Neutrophil (primary cell): ENCODE results near the gene CFAP74.

Experiments
- H3K27ac ChIP-seq: fragments of 200-600 bp; sonication (generic); 2 replicates; pipeline ENCODE4 v1.5.1; 2016; ENCODE audit warnings: mild to moderate bottlenecking, moderate library complexity
- H3K27me3 ChIP-seq: fragments of 200-600 bp; sonication (generic); 2 replicates; pipeline ENCODE4 v1.6.0; 2016; ENCODE audit warnings: mild to moderate bottlenecking
- H3K36me3 ChIP-seq: fragments of 200-600 bp; sonication (generic); 2 replicates; pipeline ENCODE4 v1.5.1; 2017
- H3K4me1 ChIP-seq, 2 experiments: fragments of 200-600 bp in 1 of 2; sonication (generic) in 1 of 2; 1 replicate in 1 of 2; 2 replicates in 1 of 2; pipeline versions ENCODE4 v1.5.1 to v1.6.1; 2013 to 2016; ENCODE audit warnings: low read depth in 1 of 2, low read length in 1 of 2, mild to moderate bottlenecking in 1 of 2, moderate library complexity in 1 of 2; ENCODE audit not compliant: control insufficient read depth in 1 of 2, insufficient read depth in 1 of 2
- H3K4me3 ChIP-seq, 2 experiments: fragments of 200-600 bp in 1 of 2; sonication (generic) in 1 of 2; 1 replicate in 1 of 2; 2 replicates in 1 of 2; pipeline ENCODE4 v1.5.1; 2013 to 2016; ENCODE audit warnings: low read depth in 1 of 2, low read length in 1 of 2, mild to moderate bottlenecking in 1 of 2, moderate library complexity in 1 of 2
- H3K9me3 ChIP-seq: fragments of 200-600 bp; sonication (generic); 2 replicates; pipeline ENCODE4 v1.5.1; 2016
- TF ChIP-seq, protein P1 (sequence below): fragments of 200-600 bp; sonication (generic); IDR thresholded peaks from 2 replicates; pipeline ENCODE4 v1.5.1; 2016; ENCODE audit warnings: antibody characterized with exemption

Gene CFAP74

DNA sequence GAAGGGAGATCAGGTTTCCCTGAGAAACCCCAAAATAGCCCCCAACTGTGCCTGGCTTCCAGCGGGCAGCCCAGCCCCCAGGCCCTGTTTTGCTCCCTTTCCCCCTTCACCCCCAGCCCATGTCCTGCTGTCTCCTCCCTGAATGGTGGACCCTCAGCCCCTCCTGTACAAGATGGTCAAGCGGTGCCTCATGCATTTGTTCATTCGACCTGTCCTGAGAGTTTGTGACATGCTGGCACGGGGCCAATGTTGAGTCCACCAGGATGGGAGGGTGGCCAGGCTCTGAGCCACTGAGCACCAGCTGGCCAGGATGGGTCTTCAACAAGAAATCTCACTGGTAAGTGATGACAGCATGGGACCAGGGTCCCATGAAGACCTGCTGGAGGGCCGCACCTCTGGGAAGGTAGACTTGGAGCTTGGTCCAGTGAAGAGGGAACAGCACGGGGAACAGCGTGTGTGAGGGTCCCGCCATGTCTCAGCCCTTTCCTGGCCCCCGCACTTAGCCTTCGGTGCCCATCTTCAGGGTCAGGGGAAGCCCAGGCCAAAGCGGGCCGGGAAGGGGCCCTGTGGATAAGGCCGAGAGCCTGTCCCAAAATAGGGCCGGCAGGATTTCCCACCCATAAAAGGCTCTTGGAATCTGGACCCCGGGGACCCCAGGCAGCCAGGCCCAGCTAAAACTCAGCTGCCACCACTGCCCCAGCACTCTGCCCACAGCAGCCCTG, 88.5 kb downstream of the CFAP74 start, which contains the start of gene CALML6:
Gene CALML6, plus strand, starts transcription at position 290 of the 722 bp plus-strand sequence. Its CDS starts 21 bp downstream, at position 311.
- Histone ChIP-seq H3K9me3 (no peaks in the 10 kb centered on the region), H3K4me3 (no peak within 1 kb of the TSS), H3K36me3 (no peaks in the 10 kb centered on the region), H3K4me1 (peaks cover 9 to 21% of the 10 kb centered on the region in 2 experiments), H3K27me3 (peaks cover 47% of the 10 kb centered on the region), H3K27ac (no peak within 1 kb of the TSS)
- TF ChIP-seq, protein P1, sequence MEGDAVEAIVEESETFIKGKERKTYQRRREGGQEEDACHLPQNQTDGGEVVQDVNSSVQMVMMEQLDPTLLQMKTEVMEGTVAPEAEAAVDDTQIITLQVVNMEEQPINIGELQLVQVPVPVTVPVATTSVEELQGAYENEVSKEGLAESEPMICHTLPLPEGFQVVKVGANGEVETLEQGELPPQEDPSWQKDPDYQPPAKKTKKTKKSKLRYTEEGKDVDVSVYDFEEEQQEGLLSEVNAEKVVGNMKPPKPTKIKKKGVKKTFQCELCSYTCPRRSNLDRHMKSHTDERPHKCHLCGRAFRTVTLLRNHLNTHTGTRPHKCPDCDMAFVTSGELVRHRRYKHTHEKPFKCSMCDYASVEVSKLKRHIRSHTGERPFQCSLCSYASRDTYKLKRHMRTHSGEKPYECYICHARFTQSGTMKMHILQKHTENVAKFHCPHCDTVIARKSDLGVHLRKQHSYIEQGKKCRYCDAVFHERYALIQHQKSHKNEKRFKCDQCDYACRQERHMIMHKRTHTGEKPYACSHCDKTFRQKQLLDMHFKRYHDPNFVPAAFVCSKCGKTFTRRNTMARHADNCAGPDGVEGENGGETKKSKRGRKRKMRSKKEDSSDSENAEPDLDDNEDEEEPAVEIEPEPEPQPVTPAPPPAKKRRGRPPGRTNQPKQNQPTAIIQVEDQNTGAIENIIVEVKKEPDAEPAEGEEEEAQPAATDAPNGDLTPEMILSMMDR = no peak

DNA sequence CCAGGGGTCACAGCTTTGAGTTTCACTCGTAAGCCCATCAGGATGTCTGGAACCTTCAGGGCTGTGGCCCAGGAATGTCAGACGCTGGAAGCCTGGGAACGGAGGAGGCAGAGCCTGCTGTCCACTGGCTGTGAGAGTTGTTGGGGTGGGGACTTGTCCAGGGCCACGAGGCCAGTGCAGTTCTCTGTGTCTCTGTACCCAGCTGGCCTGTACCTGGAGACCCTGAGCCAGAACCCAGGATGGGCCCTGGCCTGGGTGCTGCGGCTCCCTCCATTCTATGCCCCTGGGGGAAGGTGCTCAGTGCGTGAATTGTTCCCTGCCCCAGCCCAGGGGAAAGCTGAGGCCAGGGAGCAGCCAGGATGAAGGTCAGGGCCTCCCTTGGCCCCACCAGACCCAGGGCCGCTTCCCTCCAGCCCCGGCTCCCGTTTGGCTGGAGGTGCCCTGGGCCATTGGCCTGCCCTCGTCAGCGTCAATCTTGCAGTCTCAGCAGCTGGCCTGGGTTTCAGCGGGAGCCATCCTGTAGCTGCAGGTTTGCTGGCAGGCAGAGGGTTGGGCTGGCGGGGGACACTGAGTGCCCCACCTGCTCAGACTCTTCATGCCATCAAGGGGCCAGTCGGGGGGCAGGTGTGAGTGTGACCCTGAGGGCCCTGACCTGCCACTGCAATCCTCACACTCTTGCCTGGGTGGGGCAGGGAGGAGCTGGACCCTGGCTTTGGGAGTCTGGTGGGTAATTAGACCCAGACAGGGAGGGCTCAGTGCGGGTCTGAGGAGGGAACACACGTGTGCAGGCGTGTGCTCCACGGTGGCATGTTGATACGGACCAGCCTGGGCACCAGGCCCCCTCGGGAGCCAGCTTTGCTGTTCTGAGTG, 89.2 kb downstream of the CFAP74 start:
- H3K4me3 ChIP-seq = no peak overlapping the region
- TF ChIP-seq, protein P1 = no peak
- peaks cover 15 to 17% of the 10 kb centered on the region in 2 experiments for H3K4me1 ChIP-seq
- no peak overlapping the region for H3K27ac ChIP-seq
- no peaks in the 10 kb centered on the region for H3K9me3 ChIP-seq
- H3K27me3 ChIP-seq = peaks cover 47% of the 10 kb centered on the region
- H3K36me3 ChIP-seq = no peaks in the 10 kb centered on the region

DNA sequence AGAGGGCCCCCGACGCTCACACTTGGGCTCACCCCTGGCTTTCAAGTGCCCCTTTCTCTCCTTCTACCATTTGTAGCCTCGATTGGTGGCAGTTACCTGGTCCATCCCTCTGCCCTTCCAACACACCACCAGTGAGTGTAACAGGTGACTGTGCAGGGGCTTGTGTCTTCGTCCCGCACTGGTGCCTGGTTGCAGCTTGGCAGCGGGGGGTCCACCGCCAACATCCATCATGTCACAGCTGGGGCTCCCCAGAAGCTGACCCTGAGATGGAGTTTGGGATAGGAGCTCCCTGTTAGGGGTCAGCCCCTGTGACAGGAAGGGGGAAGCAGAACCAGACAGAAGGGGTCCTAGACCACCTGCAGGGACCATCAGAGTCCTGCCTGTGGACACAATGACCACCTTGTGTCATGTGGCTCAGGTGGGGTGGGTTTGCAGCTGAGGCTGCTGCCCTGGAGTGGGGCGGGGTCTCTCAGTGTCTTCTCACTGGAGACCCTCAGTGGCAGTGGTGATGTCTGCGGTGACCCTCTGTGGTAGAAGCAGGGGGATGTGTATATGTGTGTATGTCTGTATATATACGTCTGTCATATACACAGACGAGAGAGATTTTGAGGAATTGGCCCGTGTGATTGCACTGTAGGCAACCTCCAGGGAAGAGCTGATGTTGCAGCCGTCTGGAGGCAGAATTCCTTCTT, 92.1 kb downstream of the CFAP74 start:
- peaks cover 12 to 15% of the 10 kb centered on the region in 2 experiments for H3K4me1 ChIP-seq
- H3K9me3 ChIP-seq = no peaks in the 10 kb centered on the region
- H3K27ac ChIP-seq = no peak overlapping the region
- H3K27me3 ChIP-seq = peaks cover 23% of the 10 kb centered on the region
- TF ChIP-seq, protein P1 = no peak
- H3K4me3 ChIP-seq = no peak overlapping the region
- H3K36me3 ChIP-seq = no peaks in the 10 kb centered on the region

DNA sequence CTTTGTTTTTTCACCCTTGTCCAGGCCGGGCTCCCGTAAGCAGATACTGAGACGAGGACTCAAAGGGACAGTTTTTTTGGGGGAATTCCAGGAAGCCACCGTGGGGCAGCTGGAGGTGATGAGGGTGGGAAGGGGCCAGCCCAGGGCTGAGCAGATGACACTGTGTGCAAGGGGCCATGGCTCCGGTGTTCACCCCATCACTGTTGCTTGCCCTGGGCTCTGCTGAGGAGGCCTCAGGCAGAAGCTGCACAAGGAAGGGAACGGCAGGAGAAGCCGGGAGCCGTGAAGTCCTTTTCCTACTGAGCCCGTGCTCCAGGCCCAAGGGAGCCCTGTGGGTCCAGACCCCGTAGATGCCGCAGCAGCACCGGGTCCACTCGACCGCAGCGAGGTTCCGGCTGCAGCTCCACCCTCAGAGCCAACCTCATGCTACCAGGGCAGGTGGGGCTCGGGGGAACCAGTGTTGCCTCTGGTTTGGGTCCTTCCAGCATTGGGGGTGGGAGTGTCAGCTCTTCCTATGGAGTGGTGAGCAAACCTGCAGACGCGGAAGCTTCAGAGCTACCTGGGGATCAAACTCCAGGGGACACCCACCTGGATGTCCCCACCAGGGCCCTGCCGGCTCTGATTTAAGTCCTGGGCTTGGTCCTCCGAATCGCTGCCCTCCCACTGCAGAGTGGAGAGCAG, 92.8 kb downstream of the CFAP74 start:
- H3K27ac ChIP-seq = no peak overlapping the region
- peaks cover 12 to 20% of the 10 kb centered on the region in 2 experiments for H3K4me1 ChIP-seq
- no peaks in the 10 kb centered on the region for H3K36me3 ChIP-seq
- TF ChIP-seq, protein P1 = no peak
- peaks cover 16% of the 10 kb centered on the region for H3K27me3 ChIP-seq
- no peaks in the 10 kb centered on the region for H3K9me3 ChIP-seq
- no peak overlapping the region for H3K4me3 ChIP-seq

DNA sequence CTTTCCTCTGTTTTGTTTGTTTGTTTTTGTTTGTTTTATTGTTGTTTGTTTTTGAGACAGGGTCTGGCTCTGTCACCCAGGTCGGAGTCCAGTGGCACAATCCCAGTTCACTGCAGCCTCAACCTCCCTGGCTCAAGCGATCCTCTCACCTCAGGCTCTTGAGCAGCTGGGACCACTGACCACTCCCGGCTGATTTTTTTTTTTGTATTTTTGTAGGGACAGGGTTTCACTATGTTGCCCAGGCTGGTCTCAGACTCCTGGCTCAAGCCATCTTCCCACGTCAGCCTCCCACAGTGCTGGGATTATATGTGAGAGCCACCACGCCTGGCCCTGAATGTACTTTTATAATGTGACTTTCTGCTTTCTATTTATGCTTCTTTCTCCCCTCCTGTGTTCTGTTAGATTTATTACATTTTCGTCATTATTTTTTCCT, 93.5 kb downstream of the CFAP74 start:
- peaks cover 12 to 20% of the 10 kb centered on the region in 2 experiments for H3K4me1 ChIP-seq
- TF ChIP-seq, protein P1 = no peak
- H3K4me3 ChIP-seq = peak overlapping the region in 1 of 2 experiments; percentile 93
- peaks cover 14% of the 10 kb centered on the region for H3K27me3 ChIP-seq
- H3K27ac ChIP-seq = no peak overlapping the region
- no peaks in the 10 kb centered on the region for H3K9me3 ChIP-seq
- no peaks in the 10 kb centered on the region for H3K36me3 ChIP-seq
